Peyer's patch (tissue), 4 donors: Measurements from ENCODE around the gene NADK2.

Experiments used
- POLR2A ChIP-seq, 2 donors: fragments of 450-650 bp; IDR thresholded peaks; one replicate each; pipeline ENCODE4 v1.5.1; 2017; ENCODE audit warnings: antibody characterized with exemption in 2 of 2, mild to moderate bottlenecking in 2 of 2, moderate library complexity in 2 of 2
- TF ChIP-seq, protein P1 (sequence below), 6 experiments: fragments of 450-650 bp in 4 of 6; fragments of 200-600 bp in 2 of 6; sonication (generic) in 1 of 6; IDR thresholded peaks; one replicate each; pipeline ENCODE4 v1.5.1; 2017 to 2019; ENCODE audit warnings: antibody characterized with exemption in 6 of 6, mild to moderate bottlenecking in 3 of 6, moderate library complexity in 1 of 6

- no peak for TF ChIP-seq POLR2A (IDR thresholded peaks at IDR 0.05)
- TF ChIP-seq, protein P1, sequence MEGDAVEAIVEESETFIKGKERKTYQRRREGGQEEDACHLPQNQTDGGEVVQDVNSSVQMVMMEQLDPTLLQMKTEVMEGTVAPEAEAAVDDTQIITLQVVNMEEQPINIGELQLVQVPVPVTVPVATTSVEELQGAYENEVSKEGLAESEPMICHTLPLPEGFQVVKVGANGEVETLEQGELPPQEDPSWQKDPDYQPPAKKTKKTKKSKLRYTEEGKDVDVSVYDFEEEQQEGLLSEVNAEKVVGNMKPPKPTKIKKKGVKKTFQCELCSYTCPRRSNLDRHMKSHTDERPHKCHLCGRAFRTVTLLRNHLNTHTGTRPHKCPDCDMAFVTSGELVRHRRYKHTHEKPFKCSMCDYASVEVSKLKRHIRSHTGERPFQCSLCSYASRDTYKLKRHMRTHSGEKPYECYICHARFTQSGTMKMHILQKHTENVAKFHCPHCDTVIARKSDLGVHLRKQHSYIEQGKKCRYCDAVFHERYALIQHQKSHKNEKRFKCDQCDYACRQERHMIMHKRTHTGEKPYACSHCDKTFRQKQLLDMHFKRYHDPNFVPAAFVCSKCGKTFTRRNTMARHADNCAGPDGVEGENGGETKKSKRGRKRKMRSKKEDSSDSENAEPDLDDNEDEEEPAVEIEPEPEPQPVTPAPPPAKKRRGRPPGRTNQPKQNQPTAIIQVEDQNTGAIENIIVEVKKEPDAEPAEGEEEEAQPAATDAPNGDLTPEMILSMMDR (IDR thresholded peaks at IDR 0.05), result no peak
Measured at GRCh38 chr5:36193746-36194145, 48.0 kb downstream of the NADK2 start.
